B cell (primary cell): ENCODE measurements around the gene TAF5L. TPM values are rescaled to one million over a fixed set of nuclear protein-coding genes. Genes with fewer than 3 reads are reported as not detected.
"Not testable (repeated sequence)": the region's sequence is repeated elsewhere in the genome, so short reads cannot be mapped to it uniquely, and the experiment has no call there.

Source experiments
- ATAC-seq: fragments of 200-7000 bp; cut with Tn5 transposase; one replicate; pipeline ENCODE4 v1.10.0; 2021; ENCODE audit warnings: low read depth, mild to moderate bottlenecking, moderate number of reproducible peaks, moderate library complexity
- CTCF ChIA-PET: fragments of 350-600 bp; sonication (Branson Sonifier 250); formaldehyde crosslinking; loops from one replicate; lab custom pipeline; 2021; ENCODE audit warnings: antibody characterized with exemption, inconsistent platforms; lab: Charles Lee
- POLR2A ChIA-PET: fragments of 350-600 bp; sonication (Branson Sonifier 250); formaldehyde crosslinking; loops from one replicate; lab custom pipeline; 2021; ENCODE audit warnings: antibody characterized with exemption; lab: Charles Lee
- DNase-seq: peaks from one replicate; pipeline ENCODE4 v3.0.0; 2013
- H2AFZ ChIP-seq: 2 replicates; pipeline ENCODE4 v1.6.1; 2012; ENCODE audit warnings: mild to moderate bottlenecking, low read depth, low read length; ENCODE audit not compliant: insufficient read depth, poor library complexity, severe bottlenecking
- H3K27ac ChIP-seq, 2 donors: 1 replicate in 1 of 2; 2 replicates in 1 of 2; pipeline ENCODE4 v1.5.1; 2012 to 2013; ENCODE audit warnings: low read length in 2 of 2, mild to moderate bottlenecking in 2 of 2, moderate library complexity in 1 of 2
- H3K27me3 ChIP-seq, 4 experiments: fragments of 200-600 bp in 1 of 4; sonication (generic) in 1 of 4; replicated peaks in 1 of 4; 1 replicate in 2 of 4; 2 replicates in 2 of 4; pipeline versions ENCODE4 v1.6.1 to v1.7.0; 2013 to 2016; ENCODE audit warnings: low read length in 3 of 4, mild to moderate bottlenecking in 2 of 4, mixed read lengths in 1 of 4, moderate library complexity in 1 of 4; ENCODE audit not compliant: insufficient read depth in 4 of 4, control insufficient read depth in 3 of 4; ENCODE audit errors: control extremely low read depth in 1 of 4
- H3K36me3 ChIP-seq, 2 experiments: replicated peaks in 1 of 2; 1 replicate in 1 of 2; 2 replicates in 1 of 2; pipeline versions ENCODE4 v1.6.1 to v1.7.1; 2013; ENCODE audit warnings: low read length in 1 of 2; ENCODE audit not compliant: insufficient read depth in 2 of 2, control insufficient read depth in 1 of 2; ENCODE audit errors: control extremely low read depth in 1 of 2, extremely low read depth in 1 of 2
- H3K4me1 ChIP-seq, 2 donors: fragments of 200-600 bp in 1 of 2; sonication (generic) in 1 of 2; 1 replicate in 1 of 2; 2 replicates in 1 of 2; pipeline versions ENCODE4 v1.5.1 to v1.6.1; 2013 to 2017; ENCODE audit warnings: low read length in 2 of 2; ENCODE audit not compliant: control insufficient read depth in 2 of 2, insufficient read depth in 2 of 2
- H3K4me2 ChIP-seq: replicated peaks from 2 replicates; pipeline ENCODE3; 2012; ENCODE audit warnings: mild to moderate bottlenecking, low read depth, low read length; ENCODE audit not compliant: poor library complexity, severe bottlenecking
- H3K4me3 ChIP-seq, 5 experiments: fragments of 200-600 bp in 1 of 5; sonication (generic) in 1 of 5; 1 replicate in 3 of 5; 2 replicates in 2 of 5; pipeline versions ENCODE4 v1.5.1 to v1.7.0; 2011 to 2016; ENCODE audit warnings: low read length in 4 of 5, mild to moderate bottlenecking in 4 of 5, low read depth in 2 of 5, control low read depth in 1 of 5, moderate library complexity in 1 of 5; ENCODE audit not compliant: insufficient read depth in 1 of 5; ENCODE audit errors: control extremely low read depth in 1 of 5, extremely low read depth in 1 of 5
- H3K79me2 ChIP-seq: fragments of 200-600 bp; sonication (generic); one replicate; pipeline ENCODE4 v1.6.0; 2016; ENCODE audit warnings: low read length; ENCODE audit not compliant: control insufficient read depth, insufficient read depth
- H3K9ac ChIP-seq: fragments of 200-600 bp; sonication (generic); 2 replicates; pipeline ENCODE4 v1.6.1; 2017; ENCODE audit warnings: mild to moderate bottlenecking, low read length, moderate library complexity
- H3K9me3 ChIP-seq, 3 donors: one replicate each; pipeline versions ENCODE4 v1.6.1 to v1.7.1; 2013; ENCODE audit warnings: low read length in 2 of 3; ENCODE audit not compliant: control insufficient read depth in 2 of 3, insufficient read depth in 1 of 3; ENCODE audit errors: control extremely low read depth in 1 of 3
- H4K20me1 ChIP-seq: 2 replicates; pipeline ENCODE4 v1.6.0; 2012; ENCODE audit warnings: mild to moderate bottlenecking, low read length; ENCODE audit not compliant: insufficient read depth, control insufficient read depth, poor library complexity, severe bottlenecking
- H3K27ac Mint-ChIP-seq: one replicate; pipeline ENCODE4 v1.8.0; 2021; ENCODE audit warnings: mixed read lengths
- H3K27me3 Mint-ChIP-seq: one replicate; pipeline ENCODE4 v1.8.0; 2021; ENCODE audit warnings: mixed read lengths
- H3K4me1 Mint-ChIP-seq: one replicate; pipeline ENCODE4 v1.8.0; 2021; ENCODE audit warnings: mixed read lengths
- H3K4me3 Mint-ChIP-seq: one replicate; pipeline ENCODE4 v1.8.0; 2021; ENCODE audit warnings: mixed read lengths
- H3K9me3 Mint-ChIP-seq: one replicate; pipeline ENCODE4 v1.8.0; 2022; ENCODE audit warnings: mixed read lengths; ENCODE audit not compliant: insufficient read depth
- EZH2 ChIP-seq: IDR thresholded peaks from 2 replicates; pipeline ENCODE4 v1.6.1; 2012; ENCODE audit warnings: borderline replicate concordance, low read depth, mild to moderate bottlenecking, moderate library complexity, low read length; ENCODE audit not compliant: insufficient read depth, poor library complexity, severe bottlenecking
- WGBS: methylation state at CpG from one replicate; pipeline ENCODE4 v1.1.5; 2013; ENCODE audit warnings: missing lambda C conversion rate; ENCODE audit not compliant: insufficient coverage; 5-methylcytosine and 5-hydroxymethylcytosine counted together
- intact Hi-C: fragments of 100-400 bp; cut with micrococcal nuclease; formaldehyde crosslinking; loops from one replicate; pipeline ENCODE4 v1.10.0; 2022
- polyA plus RNA-seq: library from polyadenylated mRNA; depleted of rRNA; stranded (reverse); fragments of >200 nt; gene quantifications from 2 replicates; pipeline ENCODE4 v1.2.3, GENCODE V29; 2012
- total RNA-seq, 2 donors: library from RNA; stranded (reverse); fragments of 120-200 nt in 1 of 2; gene quantifications; 1 replicate in 1 of 2; 2 replicates in 1 of 2; pipeline versions ENCODE4 v1.2.3 to v1.2.4, GENCODE V29; 2013 to 2022
- TF ChIP-seq, protein P1 (sequence below): fragments of 200-600 bp; IDR thresholded peaks from one replicate; pipeline ENCODE4 v1.8.0; 2022; ENCODE audit warnings: antibody characterized with exemption, mild to moderate bottlenecking

TAF5L gene
- total and polyA plus RNA-seq, 2 donors (not counting 1 experiment from before 2014, with no cell fraction given): 15.7 to 24.0 TPM

DNA sequence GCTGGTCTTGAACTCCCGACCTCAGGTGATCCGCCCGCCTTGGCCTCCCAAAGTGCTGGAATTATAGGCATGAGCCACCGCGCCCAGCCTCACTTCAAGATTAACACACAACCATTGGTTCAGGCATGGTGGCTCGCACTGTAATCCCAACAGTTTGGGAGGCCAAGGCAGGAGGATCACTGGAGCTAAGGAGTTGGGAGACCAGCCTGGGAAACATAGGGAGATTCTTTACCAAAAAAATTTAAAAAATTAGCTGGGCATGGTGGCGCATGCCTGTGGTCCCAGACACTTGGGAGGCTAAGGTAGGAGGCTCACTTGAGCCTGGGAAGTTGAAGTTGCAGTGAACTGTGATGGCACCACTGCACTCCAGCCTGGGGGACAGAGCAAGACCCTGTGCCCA, 30.0 kb downstream of the TAF5L start:
- H4K20me1 ChIP-seq, H3K9ac ChIP-seq, H3K4me1 ChIP-seq, H2AFZ ChIP-seq, H3K27ac ChIP-seq, H3K79me2 ChIP-seq, H3K9me3 Mint-ChIP-seq, H3K4me3 Mint-ChIP-seq, H3K4me3 ChIP-seq, intact Hi-C loops, POLR2A ChIA-PET, ATAC-seq, H3K27ac Mint-ChIP-seq, H3K4me1 Mint-ChIP-seq, H3K9me3 ChIP-seq, H3K27me3 ChIP-seq, H3K4me2 ChIP-seq, H3K27me3 Mint-ChIP-seq, DNase-seq: not testable (repeated sequence)
- CTCF ChIA-PET: interaction anchor here (1.2 kb wide), 1 partner anchor 17 kb away, joined by 3 read pairs; no protein-coding TSS in a partner anchor
- 100% methylated on average over 1 of the region's 7 CpGs for WGBS
- H3K36me3 ChIP-seq: peaks cover 9 to 34% of the 10 kb centered on the region in 2 experiments

DNA sequence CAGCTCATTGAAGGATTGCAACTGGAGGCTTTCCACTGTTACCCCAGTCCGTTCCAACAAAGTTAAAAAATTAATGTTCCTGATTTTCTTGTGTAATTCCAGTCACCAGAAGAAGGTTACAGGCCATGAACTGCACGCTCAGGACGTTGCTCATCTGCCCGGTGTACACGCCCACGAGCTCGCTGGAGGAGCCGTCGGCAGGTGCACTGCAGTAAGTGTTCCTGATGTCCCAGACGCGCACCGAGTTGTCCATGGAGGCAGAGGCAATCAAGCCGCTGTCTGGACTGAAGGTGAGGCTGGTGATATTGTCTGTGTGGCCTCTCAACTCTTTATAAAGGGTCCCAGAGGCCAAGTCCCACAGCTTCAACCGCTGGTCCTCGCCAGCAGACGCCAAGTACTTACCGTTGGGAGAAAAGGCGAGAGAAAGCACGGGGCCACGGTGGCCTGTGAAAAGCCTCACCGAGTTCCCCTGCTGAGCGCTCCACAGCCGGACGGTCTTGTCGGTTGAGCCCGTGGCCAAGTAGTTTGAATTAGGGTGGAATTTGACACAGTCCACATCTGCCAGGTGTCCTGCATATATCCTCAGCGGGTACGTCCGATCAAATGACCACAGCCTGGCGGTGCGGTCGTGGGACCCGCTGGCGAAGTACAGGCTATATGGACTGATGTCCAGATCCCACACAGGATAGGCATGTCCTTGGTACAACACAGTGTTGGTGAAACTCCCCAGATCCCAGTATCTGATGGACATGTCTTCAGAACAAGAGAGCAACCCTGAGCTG, 31.5 kb downstream of the TAF5L start:
- peaks cover 7 to 24% of the 10 kb centered on the region in 2 experiments for H3K36me3 ChIP-seq
- POLR2A ChIA-PET: no interaction called here
- no peak overlapping the region for H3K27ac Mint-ChIP-seq

More for the DNA sequence above, 31.5 kb downstream of the TAF5L start:
- Mint-ChIP-seq H3K4me1 (no peaks in the 10 kb centered on the region), H3K4me3 (no peak overlapping the region), H3K27me3 (no peaks in the 10 kb centered on the region), H3K9me3 (no peaks in the 10 kb centered on the region)
- Histone ChIP-seq H3K9me3 (no peaks in the 10 kb centered on the region), H3K79me2 (peaks cover 9% of the 10 kb centered on the region), H2AFZ (no peak overlapping the region), H3K4me2 (no peak overlapping the region), H3K27me3 (no peaks in the 10 kb centered on the region), H3K4me3 (no peak overlapping the region), H4K20me1 (peaks cover 4% of the 10 kb centered on the region), H3K9ac (no peak overlapping the region), H3K27ac (no peak overlapping the region), H3K4me1 (no peaks in the 10 kb centered on the region)
- 96% methylated on average over 34 of the region's 34 CpGs for WGBS
- CTCF ChIA-PET: interaction anchor here (1.2 kb wide), 1 partner anchor 15 kb away, joined by 3 read pairs; no protein-coding TSS in a partner anchor
- no peak for DNase-seq
- TF ChIP-seq, protein P1, sequence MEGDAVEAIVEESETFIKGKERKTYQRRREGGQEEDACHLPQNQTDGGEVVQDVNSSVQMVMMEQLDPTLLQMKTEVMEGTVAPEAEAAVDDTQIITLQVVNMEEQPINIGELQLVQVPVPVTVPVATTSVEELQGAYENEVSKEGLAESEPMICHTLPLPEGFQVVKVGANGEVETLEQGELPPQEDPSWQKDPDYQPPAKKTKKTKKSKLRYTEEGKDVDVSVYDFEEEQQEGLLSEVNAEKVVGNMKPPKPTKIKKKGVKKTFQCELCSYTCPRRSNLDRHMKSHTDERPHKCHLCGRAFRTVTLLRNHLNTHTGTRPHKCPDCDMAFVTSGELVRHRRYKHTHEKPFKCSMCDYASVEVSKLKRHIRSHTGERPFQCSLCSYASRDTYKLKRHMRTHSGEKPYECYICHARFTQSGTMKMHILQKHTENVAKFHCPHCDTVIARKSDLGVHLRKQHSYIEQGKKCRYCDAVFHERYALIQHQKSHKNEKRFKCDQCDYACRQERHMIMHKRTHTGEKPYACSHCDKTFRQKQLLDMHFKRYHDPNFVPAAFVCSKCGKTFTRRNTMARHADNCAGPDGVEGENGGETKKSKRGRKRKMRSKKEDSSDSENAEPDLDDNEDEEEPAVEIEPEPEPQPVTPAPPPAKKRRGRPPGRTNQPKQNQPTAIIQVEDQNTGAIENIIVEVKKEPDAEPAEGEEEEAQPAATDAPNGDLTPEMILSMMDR: no peak
- TF ChIP-seq EZH2: no peak
- ATAC-seq: no peak
- intact Hi-C loops: no loop called here
